MM.1S (cell line): ENCODE data around the gene TEX264.

Experiments used
- DNase-seq: peaks from one replicate; pipeline ENCODE4 v3.0.0-alpha.2; 2015
- H2AFZ ChIP-seq: fragments of 300-600 bp; sonication (generic); 2 replicates; pipeline ENCODE4 v1.6.0; 2016; ENCODE audit warnings: antibody characterized with exemption, low read length
- H3F3A ChIP-seq: fragments of 300-600 bp; sonication (generic); 2 replicates; pipeline ENCODE4 v1.6.1; 2016; ENCODE audit warnings: mild to moderate bottlenecking, antibody characterized with exemption, low read length, moderate library complexity, mixed read lengths; ENCODE audit not compliant: insufficient read depth
- H3K27ac ChIP-seq: fragments of 300-600 bp; sonication (generic); 2 replicates; pipeline ENCODE4 v1.5.1; 2016; ENCODE audit warnings: mild to moderate bottlenecking, low read length
- H3K27me3 ChIP-seq: fragments of 300-600 bp; sonication (generic); replicated peaks from 2 replicates; pipeline ENCODE4 v1.6.0; 2016; ENCODE audit warnings: low read length; ENCODE audit not compliant: insufficient read depth
- H3K36me3 ChIP-seq: fragments of 300-600 bp; sonication (generic); replicated peaks from 2 replicates; pipeline ENCODE4 v1.6.1; 2016; ENCODE audit warnings: mild to moderate bottlenecking, low read length, mixed read lengths; ENCODE audit not compliant: insufficient read depth
- H3K4me1 ChIP-seq: fragments of 300-600 bp; sonication (generic); 2 replicates; pipeline ENCODE4 v1.6.1; 2016; ENCODE audit warnings: low read length, mixed read lengths
- H3K4me2 ChIP-seq: fragments of 300-600 bp; sonication (generic); 2 replicates; pipeline ENCODE4 v1.6.0; 2016; ENCODE audit warnings: low read depth, low read length
- H3K4me3 ChIP-seq: fragments of 300-600 bp; sonication (generic); 2 replicates; pipeline ENCODE4 v1.5.1; 2016; ENCODE audit warnings: low read length, mixed read lengths
- H3K79me2 ChIP-seq: fragments of 300-600 bp; sonication (generic); 2 replicates; pipeline ENCODE4 v1.6.1; 2016; ENCODE audit warnings: mixed run types, low read length, mixed read lengths
- H3K9ac ChIP-seq: fragments of 300-600 bp; sonication (generic); 2 replicates; pipeline ENCODE4 v1.6.1; 2016; ENCODE audit warnings: low read length, mixed read lengths
- H3K9me2 ChIP-seq: fragments of 300-600 bp; sonication (generic); replicated peaks from 2 replicates; pipeline ENCODE4 v1.6.1; 2016; ENCODE audit warnings: mild to moderate bottlenecking, low read length, mixed read lengths; ENCODE audit not compliant: insufficient read depth
- H3K9me3 ChIP-seq: fragments of 300-600 bp; sonication (generic); replicated peaks from 2 replicates; pipeline ENCODE4 v1.6.1; 2016; ENCODE audit warnings: mild to moderate bottlenecking, low read length, mixed read lengths; ENCODE audit not compliant: insufficient read depth
- H4K20me1 ChIP-seq: fragments of 300-600 bp; sonication (generic); 2 replicates; pipeline ENCODE4 v1.6.1; 2016; ENCODE audit warnings: mild to moderate bottlenecking, low read length, moderate library complexity, mixed read lengths; ENCODE audit not compliant: insufficient read depth
- CTCF ChIP-seq: fragments of 300-600 bp; sonication (generic); IDR thresholded peaks from 2 replicates; pipeline ENCODE4 v1.5.1; 2016; ENCODE audit warnings: antibody characterized with exemption, low read length, mixed read lengths
- EZH2 ChIP-seq: fragments of 300-600 bp; sonication (generic); optimal IDR thresholded peaks from 2 replicates; pipeline ENCODE3; 2017; ENCODE audit warnings: low read depth, mild to moderate bottlenecking, antibody characterized with exemption, low read length, mixed read lengths
- EZH2phosphoT487 ChIP-seq: fragments of 300-600 bp; sonication (generic); IDR thresholded peaks from 2 replicates; pipeline ENCODE4 v1.6.1; 2018; ENCODE audit warnings: antibody characterized with exemption, low read length

Gene TEX264

DNA sequence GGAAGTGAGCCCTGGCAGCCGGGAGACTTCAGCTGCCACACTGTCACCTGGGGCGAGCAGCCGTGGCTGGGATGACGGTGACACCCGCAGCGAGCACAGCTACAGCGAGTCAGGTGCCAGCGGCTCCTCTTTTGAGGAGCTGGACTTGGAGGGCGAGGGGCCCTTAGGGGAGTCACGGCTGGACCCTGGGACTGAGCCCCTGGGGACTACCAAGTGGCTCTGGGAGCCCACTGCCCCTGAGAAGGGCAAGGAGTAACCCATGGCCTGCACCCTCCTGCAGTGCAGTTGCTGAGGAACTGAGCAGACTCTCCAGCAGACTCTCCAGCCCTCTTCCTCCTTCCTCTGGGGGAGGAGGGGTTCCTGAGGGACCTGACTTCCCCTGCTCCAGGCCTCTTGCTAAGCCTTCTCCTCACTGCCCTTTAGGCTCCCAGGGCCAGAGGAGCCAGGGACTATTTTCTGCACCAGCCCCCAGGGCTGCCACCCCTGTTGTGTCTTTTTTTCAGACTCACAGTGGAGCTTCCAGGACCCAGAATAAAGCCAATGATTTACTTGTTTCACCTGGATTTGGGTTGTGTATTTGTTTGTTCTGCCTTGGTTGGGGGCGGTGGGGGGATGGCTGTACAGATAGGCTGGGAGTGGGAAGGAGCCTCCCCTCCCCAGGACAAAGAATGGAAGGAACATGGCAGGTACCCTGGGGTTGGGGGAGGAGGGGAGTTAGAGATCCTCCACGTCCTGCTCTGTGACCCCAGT lies 32.9 kb downstream of the TEX264 start:
- no peaks in the 10 kb centered on the region for H3K9me3 ChIP-seq
- DNase-seq, result no peak
- no peaks in the 10 kb centered on the region for H4K20me1 ChIP-seq
- H3K4me2 ChIP-seq, result no peak overlapping the region
- H2AFZ ChIP-seq, result no peak overlapping the region
- no peak overlapping the region for H3K4me3 ChIP-seq
- H3K4me1 ChIP-seq, result no peaks in the 10 kb centered on the region
- no peaks in the 10 kb centered on the region for H3K9me2 ChIP-seq
- TF ChIP-seq EZH2phosphoT487 (no peak), EZH2 (no peak), CTCF (no peak)
- H3F3A ChIP-seq, result no peaks in the 10 kb centered on the region
- no peaks in the 10 kb centered on the region for H3K79me2 ChIP-seq
- H3K36me3 ChIP-seq, result no peaks in the 10 kb centered on the region
- no peaks in the 10 kb centered on the region for H3K27me3 ChIP-seq
- no peak overlapping the region for H3K9ac ChIP-seq
- no peak overlapping the region for H3K27ac ChIP-seq

DNA sequence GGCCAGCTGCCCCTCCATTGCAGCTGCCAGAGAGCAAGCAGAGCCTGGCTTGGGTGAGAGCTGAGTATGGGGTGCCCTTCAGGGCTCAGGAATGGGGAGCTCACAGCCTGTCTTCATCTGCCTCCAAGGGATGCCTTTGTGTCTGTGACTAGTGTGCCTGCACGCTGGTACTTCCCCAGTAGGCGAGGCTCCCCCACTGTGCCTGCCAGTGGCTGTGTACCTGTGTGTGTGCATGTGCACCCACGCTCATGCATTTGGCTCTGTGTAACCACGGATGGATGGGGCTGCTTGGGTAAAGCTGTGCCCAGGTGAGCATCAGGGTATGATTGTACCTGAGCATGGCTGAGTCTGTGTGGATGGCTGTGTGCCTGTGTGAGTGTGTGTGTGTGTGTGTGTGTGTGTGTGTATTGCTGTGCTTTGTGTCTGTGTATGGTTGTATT lies 33.5 kb downstream of the TEX264 start:
- no peaks in the 10 kb centered on the region for H4K20me1 ChIP-seq
- H3K9me3 ChIP-seq, result no peaks in the 10 kb centered on the region
- no peak overlapping the region for H3K27ac ChIP-seq
- no peak overlapping the region for H2AFZ ChIP-seq
- no peak overlapping the region for H3K4me2 ChIP-seq
- H3F3A ChIP-seq, result no peaks in the 10 kb centered on the region
- no peaks in the 10 kb centered on the region for H3K27me3 ChIP-seq
- H3K79me2 ChIP-seq, result no peaks in the 10 kb centered on the region
- no peaks in the 10 kb centered on the region for H3K9me2 ChIP-seq
- H3K36me3 ChIP-seq, result no peaks in the 10 kb centered on the region
- no peak overlapping the region for H3K4me3 ChIP-seq
- no peak for DNase-seq
- no peak for TF ChIP-seq EZH2phosphoT487
- TF ChIP-seq CTCF, result no peak
- no peak for TF ChIP-seq EZH2
- no peaks in the 10 kb centered on the region for H3K4me1 ChIP-seq
- no peak overlapping the region for H3K9ac ChIP-seq

- Histone ChIP-seq H3K9me3 (no peaks in the 10 kb centered on the region), H3K4me1 (no peaks in the 10 kb centered on the region), H3K4me3 (no peak overlapping the region), H3K27ac (no peak overlapping the region), H3K9ac (no peak overlapping the region), H3K36me3 (no peaks in the 10 kb centered on the region), H3K4me2 (no peak overlapping the region), H3K27me3 (no peaks in the 10 kb centered on the region), H3K9me2 (no peaks in the 10 kb centered on the region), H3K79me2 (no peaks in the 10 kb centered on the region), H3F3A (no peaks in the 10 kb centered on the region), H2AFZ (no peak overlapping the region), H4K20me1 (no peaks in the 10 kb centered on the region)
- DNase-seq, result no peak
- TF ChIP-seq EZH2, result no peak
- no peak for TF ChIP-seq CTCF
- no peak for TF ChIP-seq EZH2phosphoT487
Observed at GRCh38 chr3:51705276-51706020, 34.4 kb downstream of the TEX264 start.
